K562 (cell line): ENCODE results near the gene CNPY3. TPM values are rescaled to one million over a fixed set of nuclear protein-coding genes. Genes with fewer than 3 reads are reported as not detected.

Experiments used
- BRCA1 ChIP-seq, 2 experiments: fragments of 450-650 bp in 1 of 2; sonication (generic) in 1 of 2; formaldehyde crosslinking in 1 of 2; IDR thresholded peaks; 2 replicates each; pipeline versions ENCODE4 v1.5.0 to v1.6.1; 2017 to 2020; ENCODE audit warnings: mild to moderate bottlenecking in 1 of 2, missing genetic modification reagents in 1 of 2
- CGGBP1 ChIP-seq: fragments of 250-450 bp; sonication (Bioruptor Pico); IDR thresholded peaks from 2 replicates; pipeline ENCODE4 v1.9.0; 2021; ENCODE audit warnings: mild to moderate bottlenecking
- CHD2 ChIP-seq: IDR thresholded peaks from 2 replicates; pipeline ENCODE4 v1.6.1; 2011; ENCODE audit warnings: low read depth, low read length
- CREBBP ChIP-seq: IDR thresholded peaks from one replicate; pipeline ENCODE4 v1.6.1; 2012; ENCODE audit warnings: low read depth, mild to moderate bottlenecking, control low read depth, inconsistent platforms, low read length
- DMBX1 ChIP-seq: fragments of 250-450 bp; sonication (Bioruptor Pico); IDR thresholded peaks from 2 replicates; pipeline ENCODE4 v1.8.0; 2022; ENCODE audit warnings: inconsistent platforms, mild to moderate bottlenecking, moderate library complexity, borderline replicate concordance
- EGR1 ChIP-seq: fragments of 450-650 bp; conservative IDR thresholded peaks from 2 replicates; pipeline ENCODE4 v1.6.1; 2017; ENCODE audit warnings: mild to moderate bottlenecking
- ESRRA ChIP-seq: fragments of 450-650 bp; IDR thresholded peaks from 2 replicates; pipeline ENCODE4 v1.6.1; 2014; ENCODE audit warnings: low read depth, mild to moderate bottlenecking, moderate library complexity, borderline replicate concordance
- HNRNPH1 ChIP-seq: fragments of 200-400 bp; formaldehyde crosslinking; optimal IDR thresholded peaks from 2 replicates; pipeline ENCODE3; 2017; ENCODE audit warnings: low read depth, mild to moderate bottlenecking, low read length, moderate library complexity
- KDM5B ChIP-seq: fragments of 200-600 bp; sonication (generic); IDR thresholded peaks from 2 replicates; pipeline ENCODE4 v1.6.1; 2012; ENCODE audit warnings: low read depth, mild to moderate bottlenecking, moderate library complexity, low read length, control low read depth, inconsistent platforms; ENCODE audit not compliant: insufficient replicate concordance
- MEIS2 ChIP-seq: fragments of 450-650 bp; IDR thresholded peaks from 2 replicates; pipeline ENCODE4 v1.6.1; 2014; ENCODE audit warnings: mild to moderate bottlenecking; ENCODE audit not compliant: partially characterized antibody
- MXI1 ChIP-seq: IDR thresholded peaks from 2 replicates; pipeline ENCODE4 v1.6.1; 2011; ENCODE audit warnings: low read depth, mild to moderate bottlenecking, improper control_type of control experiment, low read length
- POLR2AphosphoS5 ChIP-seq: IDR thresholded peaks from 2 replicates; pipeline ENCODE4 v1.6.1; 2011; ENCODE audit warnings: mild to moderate bottlenecking, low read depth, low read length, moderate library complexity; ENCODE audit not compliant: control insufficient read depth, insufficient read depth
- SIRT6 ChIP-seq: IDR thresholded peaks from one replicate; pipeline ENCODE4 v1.6.1; 2012; ENCODE audit warnings: low read depth, mild to moderate bottlenecking, control low read depth, inconsistent platforms, low read length, moderate library complexity
- TCF7L2 ChIP-seq: fragments of 150-350 bp; IDR thresholded peaks from 2 replicates; pipeline ENCODE4 v1.6.1; 2016; ENCODE audit warnings: low read depth, mild to moderate bottlenecking, low read length, moderate library complexity
- ZBTB7A ChIP-seq: IDR thresholded peaks from 2 replicates; pipeline ENCODE4 v1.6.1; 2011; ENCODE audit warnings: low read depth, mild to moderate bottlenecking, low read length, moderate library complexity, borderline replicate concordance; ENCODE audit not compliant: control insufficient read depth
- ZEB2 ChIP-seq: fragments of 450-650 bp; IDR thresholded peaks from 2 replicates; pipeline ENCODE4 v1.6.1; 2016
- ZNF175 ChIP-seq: fragments of 200-800 bp; sonication (Bioruptor generic); IDR thresholded peaks from 2 replicates; pipeline ENCODE4 v1.6.1; 2016; ENCODE audit warnings: low read depth, mild to moderate bottlenecking, missing genetic modification characterization, missing compliant biosample characterization
- ZNF561 ChIP-seq: fragments of 450-650 bp; formaldehyde crosslinking; conservative IDR thresholded peaks from 2 replicates; pipeline ENCODE4 v1.4.0; 2020; ENCODE audit warnings: mild to moderate bottlenecking, moderate library complexity
- ZNF766 ChIP-seq: fragments of 200-800 bp; sonication (Bioruptor generic); conservative IDR thresholded peaks from 2 replicates; pipeline ENCODE4 v1.6.1; 2016; ENCODE audit warnings: missing genetic modification characterization, missing compliant biosample characterization
- polyA plus RNA-seq, 8 experiments: library from polyadenylated mRNA; depleted of rRNA in 4 of 8; stranded (reverse) in 5 of 8; unstranded in 3 of 8; fragments of >200 nt; fragmentation: Nextera tagmentation in 2 of 8; fragmentation: Illumina TruSeq in 1 of 8; extraction: Ambion mirVana in 2 of 8; extraction: Trizol in 1 of 8; gene quantifications; 2 replicates each; pipeline versions ENCODE4 v1.2.1 to v1.2.3, GENCODE V29; 2011 to 2014; ENCODE audit warnings: inconsistent platforms in 1 of 8, missing spikeins in 1 of 8
- total RNA-seq, 7 experiments: library from RNA; depleted of rRNA in 6 of 7; stranded (reverse); fragments of >200 nt in 6 of 7; fragmentation: Illumina TruSeq in 2 of 7; extraction: Trizol in 2 of 7; gene quantifications; 2 replicates each; pipeline versions ENCODE4 v1.2.1 to v1.2.3, GENCODE V29; 2011 to 2021; ENCODE audit warnings: low replicate concordance in 1 of 7
- TF ChIP-seq, protein P1 (sequence below), 2 experiments: IDR thresholded peaks; 2 replicates each; pipeline ENCODE4 v1.6.1; 2012; ENCODE audit warnings: improper control_type of control experiment in 2 of 2, low read depth in 2 of 2, low read length in 2 of 2, borderline replicate concordance in 1 of 2
- TF ChIP-seq, protein P2 (sequence below): fragments of 200-800 bp; sonication (Bioruptor generic); IDR thresholded peaks from 2 replicates; pipeline ENCODE4 v1.6.1; 2017; ENCODE audit warnings: missing genetic modification characterization, missing compliant biosample characterization

Gene CNPY3
- total and polyA plus RNA-seq, 9 of the 15 experiments (the other 6 are each of a cell fraction or from before 2014, with no cell fraction given) = 2.4 to 37.4 (median 21.2) TPM

- TF ChIP-seq, protein P1, sequence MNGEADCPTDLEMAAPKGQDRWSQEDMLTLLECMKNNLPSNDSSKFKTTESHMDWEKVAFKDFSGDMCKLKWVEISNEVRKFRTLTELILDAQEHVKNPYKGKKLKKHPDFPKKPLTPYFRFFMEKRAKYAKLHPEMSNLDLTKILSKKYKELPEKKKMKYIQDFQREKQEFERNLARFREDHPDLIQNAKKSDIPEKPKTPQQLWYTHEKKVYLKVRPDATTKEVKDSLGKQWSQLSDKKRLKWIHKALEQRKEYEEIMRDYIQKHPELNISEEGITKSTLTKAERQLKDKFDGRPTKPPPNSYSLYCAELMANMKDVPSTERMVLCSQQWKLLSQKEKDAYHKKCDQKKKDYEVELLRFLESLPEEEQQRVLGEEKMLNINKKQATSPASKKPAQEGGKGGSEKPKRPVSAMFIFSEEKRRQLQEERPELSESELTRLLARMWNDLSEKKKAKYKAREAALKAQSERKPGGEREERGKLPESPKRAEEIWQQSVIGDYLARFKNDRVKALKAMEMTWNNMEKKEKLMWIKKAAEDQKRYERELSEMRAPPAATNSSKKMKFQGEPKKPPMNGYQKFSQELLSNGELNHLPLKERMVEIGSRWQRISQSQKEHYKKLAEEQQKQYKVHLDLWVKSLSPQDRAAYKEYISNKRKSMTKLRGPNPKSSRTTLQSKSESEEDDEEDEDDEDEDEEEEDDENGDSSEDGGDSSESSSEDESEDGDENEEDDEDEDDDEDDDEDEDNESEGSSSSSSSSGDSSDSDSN (IDR thresholded peaks at IDR 0.05; ENCODE audit: borderline replicate concordance in 1 of 2, low read depth in 2 of 2, low read length in 2 of 2) = peak; percentile 81 to 92
- peak; percentile 91 for TF ChIP-seq CHD2
- no peak for TF ChIP-seq CGGBP1
- TF ChIP-seq SIRT6 = no peak
- TF ChIP-seq ZBTB7A = peak; percentile 59; the same call in 1 of the 2 replicates
- no peak for TF ChIP-seq HNRNPH1
- peak; percentile 66 for TF ChIP-seq ZNF175 (CRISPR knock-in tag)
- TF ChIP-seq MEIS2 = peak; percentile 43
- peak; percentile 94 for TF ChIP-seq MXI1
- peak; percentile 32; the same call in 1 of the 2 replicates for TF ChIP-seq POLR2AphosphoS5
- peak; percentile 38 for TF ChIP-seq EGR1
- TF ChIP-seq ESRRA = peak; percentile 54
- TF ChIP-seq, protein P2, sequence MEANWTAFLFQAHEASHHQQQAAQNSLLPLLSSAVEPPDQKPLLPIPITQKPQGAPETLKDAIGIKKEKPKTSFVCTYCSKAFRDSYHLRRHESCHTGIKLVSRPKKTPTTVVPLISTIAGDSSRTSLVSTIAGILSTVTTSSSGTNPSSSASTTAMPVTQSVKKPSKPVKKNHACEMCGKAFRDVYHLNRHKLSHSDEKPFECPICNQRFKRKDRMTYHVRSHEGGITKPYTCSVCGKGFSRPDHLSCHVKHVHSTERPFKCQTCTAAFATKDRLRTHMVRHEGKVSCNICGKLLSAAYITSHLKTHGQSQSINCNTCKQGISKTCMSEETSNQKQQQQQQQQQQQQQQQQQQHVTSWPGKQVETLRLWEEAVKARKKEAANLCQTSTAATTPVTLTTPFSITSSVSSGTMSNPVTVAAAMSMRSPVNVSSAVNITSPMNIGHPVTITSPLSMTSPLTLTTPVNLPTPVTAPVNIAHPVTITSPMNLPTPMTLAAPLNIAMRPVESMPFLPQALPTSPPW (CRISPR knock-in tag) = peak; percentile 87
- no peak for TF ChIP-seq ZNF561 (CRISPR knock-in tag)
- 0 out of 2 replicates have a peak, but pooled peaks have one; percentile 25 for TF ChIP-seq ZNF766
- TF ChIP-seq CREBBP = no peak
- no peak for TF ChIP-seq KDM5B
- TF ChIP-seq DMBX1 (CRISPR knock-in tag) = no peak
- 0 out of 2 replicates have a peak, but pooled peaks have one; percentile 17 for TF ChIP-seq ZEB2
- no peak; the same call in 1 of the 2 replicates for TF ChIP-seq TCF7L2
- TF ChIP-seq BRCA1 (IDR thresholded peaks at IDR 0.05) = no peak
- TF ChIP-seq BRCA1 (CRISPR knock-in tag; IDR thresholded peaks at IDR 0.05) = 0 out of 2 replicates have a peak, but pooled peaks have one; percentile 45
Observed at GRCh38 chr6:42928986-42929820, at the start of gene CNPY3 (continued).
